Sigmoid colon (tissue), 4 donors: ENCODE measurements around the gene COG5.

Experiments
- POLR2A ChIP-seq, 2 donors: fragments of 450-650 bp; IDR thresholded peaks; one replicate each; pipeline ENCODE4 v1.6.1; 2016; ENCODE audit warnings: antibody characterized with exemption in 2 of 2, mild to moderate bottlenecking in 2 of 2, moderate library complexity in 2 of 2
- POLR2AphosphoS5 ChIP-seq, 4 donors: sonication (generic); formaldehyde crosslinking; IDR thresholded peaks; one replicate each; pipeline ENCODE4 v1.6.1; 2017; ENCODE audit warnings: antibody characterized with exemption in 4 of 4
- TF ChIP-seq, protein P1 (sequence below), 4 experiments: fragments of 450-650 bp in 3 of 4; fragments of 200-600 bp in 1 of 4; IDR thresholded peaks; one replicate each; pipeline ENCODE4 v1.5.1; 2016 to 2019; ENCODE audit warnings: antibody characterized with exemption in 4 of 4, mild to moderate bottlenecking in 3 of 4, moderate library complexity in 2 of 4

- TF ChIP-seq, protein P1, sequence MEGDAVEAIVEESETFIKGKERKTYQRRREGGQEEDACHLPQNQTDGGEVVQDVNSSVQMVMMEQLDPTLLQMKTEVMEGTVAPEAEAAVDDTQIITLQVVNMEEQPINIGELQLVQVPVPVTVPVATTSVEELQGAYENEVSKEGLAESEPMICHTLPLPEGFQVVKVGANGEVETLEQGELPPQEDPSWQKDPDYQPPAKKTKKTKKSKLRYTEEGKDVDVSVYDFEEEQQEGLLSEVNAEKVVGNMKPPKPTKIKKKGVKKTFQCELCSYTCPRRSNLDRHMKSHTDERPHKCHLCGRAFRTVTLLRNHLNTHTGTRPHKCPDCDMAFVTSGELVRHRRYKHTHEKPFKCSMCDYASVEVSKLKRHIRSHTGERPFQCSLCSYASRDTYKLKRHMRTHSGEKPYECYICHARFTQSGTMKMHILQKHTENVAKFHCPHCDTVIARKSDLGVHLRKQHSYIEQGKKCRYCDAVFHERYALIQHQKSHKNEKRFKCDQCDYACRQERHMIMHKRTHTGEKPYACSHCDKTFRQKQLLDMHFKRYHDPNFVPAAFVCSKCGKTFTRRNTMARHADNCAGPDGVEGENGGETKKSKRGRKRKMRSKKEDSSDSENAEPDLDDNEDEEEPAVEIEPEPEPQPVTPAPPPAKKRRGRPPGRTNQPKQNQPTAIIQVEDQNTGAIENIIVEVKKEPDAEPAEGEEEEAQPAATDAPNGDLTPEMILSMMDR (IDR thresholded peaks at IDR 0.05) = no peak
- TF ChIP-seq POLR2A (IDR thresholded peaks at IDR 0.05) (no peak), POLR2AphosphoS5 (IDR thresholded peaks at IDR 0.05) (no peak)
These were observed 333.4 kb downstream of the COG5 start for GRCh38 chr7:107230334-107230733.
